GM23248 (cell line): ENCODE data around the gene ADAMTSL3.

Experiments
- EZH2 ChIP-seq: fragments of 200-600 bp; sonication (generic); IDR thresholded peaks from 2 replicates; pipeline ENCODE4 v1.6.1; 2018; ENCODE audit warnings: antibody characterized with exemption, mild to moderate bottlenecking; ENCODE audit not compliant: insufficient read depth, poor library complexity, severe bottlenecking
- EZH2phosphoT487 ChIP-seq: fragments of 200-600 bp; sonication (generic); IDR thresholded peaks from 2 replicates; pipeline ENCODE4 v1.6.1; 2018; ENCODE audit warnings: antibody characterized with exemption, moderate library complexity, mild to moderate bottlenecking, low read depth; ENCODE audit not compliant: insufficient read depth

GRCh38 chr15:84003791-84004503, 350.0 kb downstream of the ADAMTSL3 start:
- TF ChIP-seq EZH2, result no peak
- TF ChIP-seq EZH2phosphoT487, result no peak
